ENCODE measurements around the gene SULT2B1. TPM values are rescaled to one million over a fixed set of nuclear protein-coding genes. Genes with fewer than 3 reads are reported as not detected.

The SULT2B1 gene
- total RNA-seq, 1 donor from 2014 or later = not detected

DNA sequence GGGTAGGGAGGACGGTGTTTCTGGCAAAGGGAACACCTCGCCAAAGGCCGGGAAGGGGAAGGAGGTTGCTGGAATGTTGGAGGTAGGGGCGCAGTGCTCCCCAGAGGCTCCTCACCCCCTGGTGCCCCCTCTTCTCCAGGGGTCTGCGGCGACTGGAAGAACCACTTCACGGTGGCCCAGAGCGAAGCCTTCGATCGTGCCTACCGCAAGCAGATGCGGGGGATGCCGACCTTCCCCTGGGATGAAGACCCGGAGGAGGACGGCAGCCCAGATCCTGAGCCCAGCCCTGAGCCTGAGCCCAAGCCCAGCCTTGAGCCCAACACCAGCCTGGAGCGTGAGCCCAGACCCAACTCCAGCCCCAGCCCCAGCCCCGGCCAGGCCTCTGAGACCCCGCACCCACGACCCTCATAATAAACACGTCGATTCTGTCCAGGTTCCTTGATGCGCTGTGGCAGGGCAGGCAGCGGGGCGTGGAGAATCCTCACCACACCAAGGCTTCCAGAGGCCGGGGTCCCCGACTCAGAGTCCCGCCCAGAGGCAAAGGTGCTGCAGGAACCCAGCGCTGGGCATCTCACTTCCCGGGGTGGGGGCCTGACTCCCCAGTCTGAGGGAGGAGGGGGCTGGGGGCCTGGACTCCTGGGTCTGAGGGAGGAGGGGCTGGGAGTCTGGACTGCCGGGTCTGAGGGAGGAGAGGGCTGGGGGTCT is 47.2 kb downstream of the SULT2B1 start:
- no peak for DNase-seq (ENCODE audit: extremely low read depth, low read depth, low spot score)

DNA sequence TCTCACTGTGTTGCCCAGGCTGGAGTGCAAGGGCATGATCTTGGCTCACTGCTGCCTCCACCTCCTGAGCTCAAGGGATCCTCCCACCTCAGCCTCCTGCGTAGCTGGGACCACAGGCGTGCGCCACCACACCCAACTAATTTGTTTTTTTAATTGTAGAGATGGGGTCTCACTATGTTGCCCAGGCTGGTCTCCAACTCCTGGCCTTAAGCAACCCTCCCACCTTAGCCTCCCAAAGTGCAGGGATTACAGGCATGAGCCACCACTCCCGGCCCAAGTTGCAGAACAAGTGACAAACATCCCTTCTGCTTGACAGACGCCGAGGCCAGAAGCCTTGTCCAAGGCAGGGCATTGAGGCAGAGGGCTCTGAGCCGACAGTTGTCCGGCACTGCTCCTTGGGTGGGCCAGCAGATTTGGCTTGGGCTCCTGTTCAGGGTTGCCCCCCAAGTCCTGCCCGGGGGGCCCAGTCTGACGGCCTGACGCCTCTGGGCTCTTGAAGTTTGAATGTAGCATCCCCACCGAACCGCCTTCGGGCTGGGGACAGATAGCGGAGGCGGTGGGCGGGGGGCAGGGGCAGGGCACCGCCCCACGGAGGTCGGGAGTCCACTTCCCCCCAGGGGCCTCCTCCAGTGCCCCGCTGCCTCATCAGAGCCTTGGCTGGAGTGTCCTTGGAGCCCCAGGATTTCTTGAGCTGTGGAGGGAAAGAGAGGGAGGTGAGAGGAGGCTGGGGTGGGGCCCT is 48.9 kb downstream of the SULT2B1 start:
- DNase-seq (ENCODE audit: extremely low read depth, low read depth, low spot score) = no peak

DNA sequence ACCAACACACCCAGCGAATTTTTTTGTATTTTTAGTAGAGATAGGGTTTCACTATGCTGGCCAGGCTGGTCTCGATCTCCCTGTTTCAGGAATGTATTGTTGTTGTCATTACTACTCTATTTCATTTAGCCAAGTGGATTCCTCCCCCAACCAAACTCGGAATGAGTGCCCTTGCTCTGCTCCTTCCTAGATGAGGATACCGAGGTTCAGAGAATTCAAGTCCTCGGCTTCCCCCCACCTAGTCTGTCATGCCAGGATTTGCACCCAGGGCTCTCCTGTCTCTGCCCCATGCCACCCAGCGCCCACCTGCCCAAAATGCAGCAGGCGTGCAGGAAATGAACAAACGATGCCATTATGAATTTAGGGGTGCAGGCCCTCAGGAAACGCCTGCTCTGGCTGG is 51.0 kb downstream of the SULT2B1 start:
- no peak for DNase-seq (ENCODE audit: extremely low read depth, low read depth, low spot score)

DNA sequence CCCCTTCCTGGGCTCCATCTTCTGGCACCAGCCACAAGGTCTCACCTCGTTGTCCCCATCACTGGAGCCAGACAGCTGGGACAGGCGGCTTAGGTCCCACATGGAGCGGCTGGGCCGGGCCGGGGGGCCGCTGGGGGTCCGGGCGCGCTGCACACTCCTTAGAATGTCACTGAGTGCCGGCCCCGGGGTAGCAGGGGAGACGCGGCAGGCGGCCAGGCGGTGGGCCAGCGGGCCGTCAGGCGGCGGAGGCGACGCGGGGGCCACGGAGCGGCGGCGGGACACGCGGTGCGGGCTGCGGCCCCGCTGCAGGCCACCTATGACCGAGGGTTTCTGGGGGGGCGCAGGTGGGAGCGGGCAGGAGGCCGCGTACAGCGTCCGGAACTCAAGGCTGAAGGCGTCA is 51.5 kb downstream of the SULT2B1 start:
- DNase-seq (ENCODE audit: extremely low read depth, low read depth, low spot score) = no peak

DNA sequence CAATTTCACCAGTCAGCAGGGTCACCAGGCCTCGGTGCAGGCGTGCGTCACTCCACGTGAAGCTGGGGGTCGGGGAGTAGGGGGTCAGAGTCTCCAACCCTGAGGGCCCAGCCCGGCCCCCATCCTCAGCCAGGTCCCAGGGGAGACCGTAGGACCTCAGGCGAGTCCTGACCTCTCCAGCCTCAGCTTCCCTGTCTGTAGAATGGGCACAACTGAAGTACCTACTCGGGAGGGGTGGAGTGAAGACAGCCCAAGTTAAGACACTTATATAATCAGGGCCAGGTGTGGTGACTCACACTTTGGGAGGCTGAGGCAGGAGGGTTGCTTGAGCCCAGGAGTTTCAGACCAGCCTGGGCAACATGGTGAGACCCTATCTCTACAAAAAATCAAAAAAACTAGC is 51.9 kb downstream of the SULT2B1 start:
- no peak for DNase-seq (ENCODE audit: extremely low read depth, low read depth, low spot score)

DNA sequence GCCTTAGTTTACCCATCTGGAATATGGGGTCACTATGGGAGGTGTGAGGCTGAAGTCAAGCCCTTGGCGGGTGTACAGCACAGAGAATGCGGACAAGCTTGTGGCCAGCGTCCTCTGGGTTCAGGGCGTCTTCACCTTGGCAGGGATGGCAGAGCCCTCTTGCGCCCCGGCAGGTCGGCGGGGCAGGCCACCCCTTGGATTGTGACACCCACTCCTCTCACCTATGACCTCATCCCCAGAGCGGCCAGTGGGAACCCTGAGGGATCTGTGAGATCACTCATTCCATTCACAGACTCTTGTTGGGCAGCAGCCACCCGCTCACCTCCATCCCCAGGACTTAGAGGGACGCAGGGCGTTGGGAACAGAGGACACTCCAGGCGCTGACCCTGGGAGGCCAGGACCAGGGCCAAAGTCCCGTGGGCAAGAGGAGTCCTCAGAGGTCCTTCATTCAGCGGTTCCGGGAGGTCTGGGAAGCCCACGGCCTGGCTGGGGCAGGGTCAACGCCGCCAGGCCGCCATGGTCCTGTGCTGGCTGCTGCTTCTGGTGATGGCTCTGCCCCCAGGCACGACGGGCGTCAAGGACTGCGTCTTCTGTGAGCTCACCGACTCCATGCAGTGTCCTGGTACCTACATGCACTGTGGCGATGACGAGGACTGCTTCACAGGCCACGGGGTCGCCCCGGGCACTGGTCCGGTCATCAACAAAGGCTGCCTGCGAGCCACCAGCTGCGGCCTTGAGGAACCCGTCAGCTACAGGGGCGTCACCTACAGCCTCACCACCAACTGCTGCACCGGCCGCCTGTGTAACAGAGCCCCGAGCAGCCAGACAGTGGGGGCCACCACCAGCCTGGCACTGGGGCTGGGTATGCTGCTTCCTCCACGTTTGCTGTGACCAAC is 54.7 kb downstream of the SULT2B1 start, which contains the start of gene SPACA4:
TSS of gene SPACA4 (plus strand) at position 280 of the 896 bp plus-strand sequence. CDS start at position 517, 237 bp downstream.
- DNase-seq (ENCODE audit: extremely low read depth, low read depth, low spot score) = no peak

DNA sequence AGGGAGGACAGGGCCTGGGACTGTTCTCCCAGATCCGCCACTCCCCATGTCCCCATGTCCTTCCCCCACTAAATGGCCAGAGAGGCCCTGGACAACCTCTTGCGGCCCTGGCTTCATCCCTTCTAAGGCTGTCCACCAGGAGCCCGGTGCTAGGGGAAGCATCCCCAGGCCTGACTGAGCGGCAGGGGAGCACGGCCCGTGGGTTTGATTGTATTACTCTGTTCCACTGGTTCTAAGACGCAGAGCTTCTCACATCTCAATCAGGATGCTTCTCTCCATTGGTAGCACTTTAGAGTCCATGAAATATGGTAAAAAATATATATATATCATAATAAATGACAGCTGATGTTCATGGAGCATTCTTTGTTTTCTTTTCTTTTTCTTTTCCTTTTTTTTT is 55.4 kb downstream of the SULT2B1 start:
- no peak for DNase-seq (ENCODE audit: extremely low read depth, low read depth, low spot score)

DNA sequence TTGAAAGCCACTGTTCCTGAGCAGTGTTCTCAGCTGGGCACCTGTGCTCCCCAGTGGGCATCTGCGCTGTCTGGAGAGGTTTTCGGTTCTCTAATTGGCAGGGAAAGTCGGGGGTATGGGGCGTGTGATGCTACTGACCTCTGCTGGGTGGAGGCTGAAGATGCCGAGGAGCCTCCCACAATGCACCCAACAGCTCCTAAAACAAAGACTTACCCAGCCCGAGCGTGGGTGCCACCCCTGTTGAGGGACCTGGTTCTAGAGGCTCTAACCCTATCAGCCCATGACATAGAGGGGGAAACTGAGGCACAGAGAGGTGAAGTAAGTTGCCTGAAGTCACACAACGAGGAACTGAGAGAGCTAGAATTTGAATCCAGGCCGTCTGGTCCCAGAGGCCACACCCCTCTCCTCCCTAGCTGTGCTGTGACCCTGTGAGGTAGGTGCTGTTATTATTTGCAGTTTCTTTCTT is 56.9 kb downstream of the SULT2B1 start:
- DNase-seq (ENCODE audit: extremely low read depth, low read depth, low spot score) = no peak

DNA sequence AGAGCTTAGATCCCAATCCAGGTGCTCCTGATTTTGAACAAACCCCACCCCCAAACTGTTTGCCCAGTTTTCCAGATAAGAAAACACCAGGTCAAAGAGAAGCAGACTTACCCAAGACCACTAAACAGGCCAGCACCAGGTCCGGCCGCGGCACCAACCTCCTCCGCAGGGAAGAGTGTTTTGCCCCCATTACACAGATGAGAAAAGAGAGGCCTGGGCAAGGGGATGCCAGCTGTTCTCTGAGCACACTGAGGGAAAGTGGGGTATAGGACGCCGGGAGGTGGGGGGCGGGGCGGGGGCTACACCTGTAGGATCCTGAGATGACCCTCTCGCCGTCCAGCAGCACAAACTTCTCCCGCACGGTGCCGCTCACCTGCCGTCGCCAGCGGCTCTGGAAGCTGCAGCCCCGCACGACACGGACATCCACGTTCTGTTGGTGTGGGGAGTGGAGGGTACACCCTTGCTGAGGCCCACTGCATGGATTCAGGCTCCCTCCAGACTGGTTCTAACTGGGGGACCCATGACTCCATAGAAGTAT is 57.7 kb downstream of the SULT2B1 start:
- DNase-seq (ENCODE audit: extremely low read depth, low read depth, low spot score) = no peak

DNA sequence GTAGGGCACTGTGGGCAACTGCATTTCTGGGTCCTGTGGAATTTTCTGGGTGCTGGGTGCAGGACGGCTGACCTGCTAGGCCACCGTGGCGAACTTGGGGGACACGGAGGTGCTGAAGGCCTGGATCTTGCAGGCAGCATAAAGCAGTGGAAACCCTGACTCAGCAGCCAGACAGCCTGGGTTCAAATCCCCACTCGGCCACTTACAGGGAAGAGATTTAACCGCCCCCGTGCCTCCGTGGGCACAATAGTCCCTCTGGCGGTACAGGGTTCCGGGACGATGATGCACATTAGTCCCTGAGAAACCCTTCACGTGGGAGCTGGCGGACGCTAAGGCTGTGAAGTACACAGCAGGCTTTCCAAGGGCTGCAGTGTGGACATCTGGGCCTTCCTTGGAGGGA is 59.9 kb downstream of the SULT2B1 start:
- no peak for DNase-seq (ENCODE audit: extremely low read depth, low read depth, low spot score)

DNA sequence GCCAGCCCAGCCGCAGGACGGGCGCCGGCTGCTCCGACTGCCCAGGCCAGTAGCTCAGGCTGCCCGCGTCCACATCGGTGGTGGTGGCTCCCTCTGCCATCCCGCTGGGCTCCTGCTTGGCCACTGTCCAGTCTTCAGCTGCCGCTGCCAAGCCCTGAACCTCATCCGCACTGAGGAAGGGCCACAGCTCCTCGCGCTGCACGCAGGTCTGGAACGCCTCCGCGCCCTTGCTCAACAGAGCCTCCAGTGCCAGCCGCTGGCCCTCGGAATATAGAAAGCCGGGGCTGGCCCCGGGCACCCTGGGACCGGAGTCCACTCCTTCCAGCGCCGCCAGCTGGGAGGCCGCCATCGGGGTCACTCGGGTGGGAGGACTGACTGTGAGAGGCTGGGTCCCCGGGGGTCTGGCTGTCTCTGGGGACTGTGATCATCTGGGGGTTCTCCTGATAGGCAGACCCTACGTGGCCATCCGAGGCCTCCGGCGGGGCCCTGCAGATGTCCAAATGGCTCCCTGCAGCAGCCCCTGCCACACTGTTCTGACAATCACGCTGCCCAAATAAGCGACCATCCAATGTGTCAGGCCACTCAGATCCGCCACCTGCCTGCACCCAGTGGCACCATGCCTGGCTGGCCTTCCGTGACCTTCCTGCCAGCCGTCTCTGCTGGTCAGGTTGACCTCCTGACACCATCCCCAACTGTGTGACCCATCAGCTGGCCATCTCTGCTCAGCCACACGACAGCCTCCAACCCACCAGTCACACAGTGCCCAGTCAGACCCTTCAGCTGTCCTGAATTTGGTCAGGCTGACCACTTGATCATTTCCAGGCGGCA is 61.3 kb downstream of the SULT2B1 start:
- DNase-seq (ENCODE audit: extremely low read depth, low read depth, low spot score) = no peak

DNA sequence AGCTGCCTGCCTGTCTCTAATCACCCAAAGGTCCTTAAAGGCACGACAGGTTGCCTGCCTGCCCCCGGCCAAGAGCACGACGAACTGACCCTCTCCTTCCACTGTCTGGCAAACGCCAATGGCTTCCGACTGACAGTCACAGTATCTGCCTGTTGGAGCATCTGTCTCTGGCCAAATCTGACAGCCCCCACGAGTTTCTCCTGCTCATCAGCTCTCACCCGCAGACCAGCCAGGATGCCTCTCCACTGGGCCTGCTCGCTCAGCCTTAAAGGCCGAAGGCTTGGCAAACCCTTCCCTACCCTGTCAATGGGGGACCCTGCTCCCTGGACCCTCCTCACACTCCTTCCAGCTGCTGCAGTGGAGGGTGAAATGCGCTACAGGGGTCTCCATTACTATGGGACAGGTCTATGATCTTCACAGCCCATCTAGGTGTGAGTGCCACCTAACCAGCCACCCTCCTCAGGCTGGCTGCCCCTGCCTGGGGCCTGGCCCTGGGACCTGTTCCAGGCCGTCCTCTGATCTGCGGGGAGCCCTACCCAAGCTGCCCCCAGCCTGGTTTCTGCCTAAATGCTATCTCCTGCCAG is 62.0 kb downstream of the SULT2B1 start:
- no peak for DNase-seq (ENCODE audit: extremely low read depth, low read depth, low spot score)

DNA sequence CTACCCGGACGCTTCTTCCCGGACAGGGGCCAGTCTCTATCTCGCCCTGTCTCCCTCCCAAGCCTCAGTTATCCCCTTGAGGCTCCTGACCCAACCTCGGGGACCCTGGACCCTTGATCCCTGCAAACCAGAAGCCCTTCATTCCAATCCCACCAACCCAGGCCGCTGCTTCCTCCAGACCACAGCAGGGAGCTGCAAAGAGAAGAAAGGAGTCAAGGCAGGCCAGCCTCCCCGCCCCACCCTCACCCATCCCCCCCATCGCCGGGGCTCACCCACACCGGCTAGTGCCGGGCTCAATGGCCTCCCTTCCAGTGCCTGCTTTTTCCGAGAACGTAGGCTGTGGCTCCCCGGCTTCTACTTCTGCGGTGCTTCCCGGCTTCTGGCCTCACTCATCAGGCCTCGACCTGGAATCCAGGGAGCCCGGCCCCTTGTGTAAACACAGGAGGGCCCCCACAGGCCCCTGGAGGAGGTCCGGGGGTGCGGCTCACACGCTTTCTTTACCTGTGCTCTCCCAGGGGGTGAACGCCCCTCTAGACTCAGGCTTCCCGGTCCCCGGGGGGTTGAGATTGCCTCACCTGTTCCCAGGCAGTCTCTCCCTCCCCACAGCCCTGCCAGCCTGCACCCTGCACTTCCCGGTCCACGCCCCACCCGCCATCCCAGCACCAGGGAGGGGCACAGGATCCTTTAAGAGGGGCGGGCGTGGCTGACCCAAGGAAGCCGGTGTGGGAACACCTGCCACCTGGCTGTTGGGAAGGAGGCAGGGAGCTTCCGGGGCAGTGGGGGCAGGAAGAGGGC is 62.7 kb downstream of the SULT2B1 start, which contains the start of gene FAM83E:
TSS of gene FAM83E (minus strand) at position 641 of the 795 bp plus-strand sequence. CDS start 1,704 bp downstream, outside the sequence.
- DNase-seq (ENCODE audit: extremely low read depth, low read depth, low spot score) = no peak

DNA sequence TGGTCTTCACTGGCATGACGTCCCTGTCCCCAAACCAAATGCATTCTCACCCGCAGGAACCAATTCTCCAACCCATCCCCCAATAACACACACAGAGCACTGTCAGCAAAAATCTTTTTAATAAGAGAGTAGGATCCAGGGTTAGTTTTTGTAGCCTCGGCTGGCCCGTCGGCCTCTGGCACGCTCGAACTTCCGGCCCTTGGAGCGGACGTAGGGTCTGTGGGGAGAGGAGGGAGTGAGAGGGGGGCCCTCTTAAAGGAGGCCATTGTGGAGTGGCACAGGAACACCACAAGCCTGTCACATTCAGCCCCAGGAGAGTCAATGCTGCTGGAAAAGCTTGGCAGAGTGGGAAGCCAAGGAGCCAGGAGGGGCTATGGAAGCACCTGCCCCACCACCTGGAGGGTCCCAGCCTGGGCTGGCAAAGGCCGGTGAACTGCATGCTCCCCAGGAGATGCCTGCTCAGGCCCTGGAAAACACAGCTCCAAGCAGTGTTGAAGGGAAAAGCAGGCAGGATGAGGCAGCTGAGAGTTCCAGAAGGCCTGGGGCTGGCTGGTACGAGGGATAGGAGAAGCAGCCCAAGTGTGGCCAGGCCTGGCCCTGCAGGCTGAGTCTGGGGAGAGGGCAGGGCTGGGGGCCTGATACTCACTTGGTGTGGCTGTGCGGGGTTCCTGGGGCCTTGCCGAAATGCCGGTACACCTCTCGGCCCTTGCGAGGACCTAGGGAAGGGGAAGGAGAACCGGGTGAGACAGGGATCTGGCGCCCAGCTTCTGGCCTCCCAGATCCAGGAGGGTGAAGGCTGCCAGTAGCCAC is 63.5 kb downstream of the SULT2B1 start:
- DNase-seq (ENCODE audit: extremely low read depth, low read depth, low spot score) = no peak

DNA sequence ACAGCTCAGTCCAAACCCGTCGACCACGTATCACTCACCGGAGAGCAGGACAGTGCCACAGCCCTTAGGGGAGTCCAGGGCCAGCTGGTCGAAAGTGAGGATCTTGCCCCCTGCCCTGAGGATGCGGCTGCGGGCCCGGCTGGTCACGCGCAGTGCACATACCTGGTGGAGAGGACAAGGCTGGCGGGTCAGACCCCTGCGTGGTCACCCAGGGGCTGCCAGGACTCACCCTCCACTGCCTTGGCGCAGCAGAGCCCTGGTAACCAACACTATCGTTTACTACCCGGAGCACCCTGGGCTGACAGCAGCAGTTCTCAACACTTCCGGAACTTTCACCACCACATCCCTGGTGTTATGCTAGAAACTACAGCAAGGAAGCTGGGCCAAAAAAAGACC is 64.1 kb downstream of the SULT2B1 start:
- no peak for DNase-seq (ENCODE audit: extremely low read depth, low read depth, low spot score)

DNA sequence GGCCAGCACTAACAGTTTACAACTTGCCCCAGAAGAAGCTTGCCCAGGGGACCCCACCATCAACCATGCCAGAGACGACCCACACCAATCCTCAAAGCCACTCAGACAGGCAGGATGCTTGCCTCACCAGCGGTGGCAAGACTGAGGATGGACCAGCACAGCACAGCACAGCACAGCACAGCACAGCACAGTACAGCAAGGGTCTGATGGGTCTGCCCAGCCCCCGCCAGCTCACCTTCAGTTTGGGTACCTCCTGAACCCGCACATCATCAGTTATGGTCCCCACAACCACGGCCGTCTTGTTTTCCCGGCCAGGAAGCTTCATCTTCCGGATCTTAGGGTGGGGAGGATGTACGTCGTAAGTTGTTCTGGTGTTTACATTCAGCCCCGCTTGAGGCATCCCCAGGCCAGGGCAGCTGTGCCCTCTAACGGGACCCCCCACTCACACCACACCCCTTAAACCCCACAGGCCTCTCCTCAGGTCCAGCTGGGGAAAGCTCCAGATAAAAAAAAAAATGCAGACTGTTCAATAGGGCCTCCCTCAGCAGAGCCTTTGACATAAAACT is 64.6 kb downstream of the SULT2B1 start:
- DNase-seq (ENCODE audit: extremely low read depth, low read depth, low spot score) = no peak

DNA sequence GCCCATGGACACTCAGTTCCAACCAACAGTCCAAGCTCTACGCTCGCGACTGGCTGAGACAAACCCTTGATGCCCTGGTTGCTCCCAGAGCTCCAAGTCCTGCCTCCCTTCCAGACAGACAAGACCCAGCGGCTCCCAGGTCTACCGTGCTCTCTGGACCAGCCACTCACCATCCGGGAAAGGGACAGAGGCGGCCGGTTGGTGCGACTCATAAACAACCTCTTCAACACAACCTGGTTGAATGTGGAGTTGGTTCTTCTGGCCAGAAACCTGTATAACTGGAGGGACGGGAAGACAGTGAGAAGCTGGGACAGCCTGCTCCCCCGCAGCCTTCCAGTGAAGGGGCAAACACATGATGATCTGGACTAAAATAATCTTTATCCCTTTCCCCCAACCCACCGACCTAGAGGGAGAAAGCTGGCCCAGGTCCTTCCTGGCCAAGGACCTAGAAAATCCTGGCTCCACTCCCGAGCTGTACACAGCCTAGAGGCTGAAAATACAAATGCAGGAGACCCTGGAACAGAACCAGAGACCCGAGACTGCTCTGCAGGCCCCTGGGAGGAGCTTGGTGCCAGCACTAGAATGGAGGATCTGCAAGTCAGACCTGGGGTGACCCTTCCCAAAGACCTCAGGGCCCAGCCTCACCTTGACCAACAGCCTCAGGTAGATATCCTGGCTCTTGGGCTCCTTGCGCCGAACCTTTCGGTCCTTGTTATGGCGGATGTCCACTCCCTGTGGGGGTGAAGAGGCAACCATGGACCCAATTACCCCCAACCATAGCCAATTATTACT is 65.4 kb downstream of the SULT2B1 start:
- no peak for DNase-seq (ENCODE audit: extremely low read depth, low read depth, low spot score)
